NK-92 treated with Interleukin-12 subunit alpha and Interleukin-12 subunit beta, amount 100 ng/mL, for 24 hours (cell line): ENCODE results near the gene PAK6.
A peak's percentile ranks its signal among the peaks of the same experiment; 100 is the strongest.

ENCODE experiments used
- DNase-seq: peaks from one replicate; lab custom pipeline; 2025; lab: John Stamatoyannopoulos, UW

The PAK6 gene

DNA sequence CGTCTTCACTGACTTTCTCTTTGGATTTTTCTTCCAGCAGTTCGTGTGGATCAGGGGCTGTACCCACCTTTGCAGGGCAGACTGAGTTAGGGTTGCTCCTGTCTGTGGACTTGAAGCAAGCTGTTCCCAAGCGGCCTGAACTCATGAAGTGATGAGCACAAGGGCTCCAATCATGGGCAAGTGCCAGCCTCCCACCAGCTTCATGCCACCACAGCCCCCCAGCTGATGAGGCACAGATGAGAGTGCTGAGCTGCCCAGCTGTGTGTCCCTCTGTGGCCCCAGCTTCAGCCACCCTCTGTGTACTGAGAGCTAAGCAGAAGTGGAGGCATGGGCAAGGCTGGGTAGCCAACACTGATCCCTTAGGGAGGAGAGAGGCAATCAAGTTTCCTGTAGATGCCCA is 72.1 kb downstream of the PAK6 start:
- DNase-seq = no peak

DNA sequence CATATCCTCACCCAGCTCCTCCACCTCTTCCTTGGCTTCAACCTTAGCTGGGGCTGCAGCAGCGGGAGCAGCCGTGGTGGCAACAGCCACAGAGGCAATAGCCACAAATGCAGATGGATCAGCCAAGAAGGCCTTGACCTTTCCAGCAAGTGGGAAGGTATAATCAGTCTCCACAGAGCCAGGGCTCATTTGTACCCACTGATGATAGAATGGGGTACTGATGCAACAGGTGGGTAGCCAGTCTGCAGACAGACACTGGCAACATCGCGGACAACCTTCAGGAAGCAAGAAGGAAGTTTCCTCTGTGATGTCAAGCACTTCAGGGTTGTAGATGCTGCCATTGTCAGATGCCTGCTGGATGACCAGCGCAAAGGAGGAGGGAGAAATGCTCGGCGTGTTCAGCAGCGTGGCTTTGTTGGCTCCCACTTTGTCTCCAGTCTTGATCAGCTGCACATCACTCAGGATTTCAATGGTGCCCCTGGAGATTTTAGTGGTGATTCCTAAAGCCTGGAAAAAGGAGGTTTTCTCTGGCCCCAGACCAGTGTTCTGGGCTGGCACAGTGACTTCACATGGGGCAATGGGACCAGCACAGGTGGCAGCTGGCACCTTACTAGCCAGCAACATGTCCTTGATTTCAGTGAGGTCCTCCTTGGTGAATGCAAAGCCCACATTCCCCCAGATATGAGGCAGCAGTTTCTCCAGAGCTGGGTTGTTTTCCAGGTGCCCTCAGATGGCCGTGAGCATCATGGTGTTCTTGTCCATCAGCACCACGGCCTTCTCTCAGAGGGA is 73.7 kb downstream of the PAK6 start:
- DNase-seq = no peak

DNA sequence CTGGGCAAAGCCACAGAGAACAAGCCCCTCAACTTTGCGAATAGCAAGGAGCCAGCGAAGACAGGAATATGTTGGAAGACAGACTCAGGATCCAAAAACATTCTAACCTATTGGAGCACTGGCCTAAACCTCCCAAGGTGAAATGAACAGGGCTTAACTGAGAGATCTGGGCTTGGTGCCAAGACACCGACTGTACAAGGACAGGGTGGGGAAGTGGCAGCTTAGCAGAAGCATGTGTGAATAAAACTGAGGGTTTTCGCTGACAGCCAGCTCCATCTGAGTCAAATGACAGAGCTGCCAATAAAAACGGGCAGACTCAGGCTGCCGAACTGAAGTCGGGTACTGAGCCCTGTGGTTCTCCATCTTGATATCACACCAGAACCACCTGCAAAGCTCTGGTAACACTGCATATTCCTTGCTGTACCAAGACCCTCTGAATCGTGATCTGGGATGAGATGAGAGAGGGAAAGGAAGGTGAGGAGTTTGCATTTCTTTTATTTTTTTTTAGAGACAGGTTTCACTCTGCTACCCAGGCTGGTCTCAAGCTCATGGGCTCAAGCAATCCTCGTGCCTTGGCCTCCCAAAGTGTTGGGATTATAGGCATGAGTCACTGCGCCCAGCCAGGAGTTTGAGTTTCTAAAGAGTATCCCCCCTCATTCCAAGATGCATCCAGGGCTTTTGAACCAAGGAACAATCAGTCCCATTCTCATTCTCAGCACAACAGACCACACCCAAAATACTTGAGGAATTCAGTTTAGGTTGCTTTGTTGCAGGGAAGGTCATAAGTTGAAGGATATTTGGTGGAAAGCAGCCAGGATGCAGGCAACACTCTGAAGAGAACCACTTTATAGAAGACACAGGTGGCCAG is 74.9 kb downstream of the PAK6 start:
- no peak for DNase-seq

DNA sequence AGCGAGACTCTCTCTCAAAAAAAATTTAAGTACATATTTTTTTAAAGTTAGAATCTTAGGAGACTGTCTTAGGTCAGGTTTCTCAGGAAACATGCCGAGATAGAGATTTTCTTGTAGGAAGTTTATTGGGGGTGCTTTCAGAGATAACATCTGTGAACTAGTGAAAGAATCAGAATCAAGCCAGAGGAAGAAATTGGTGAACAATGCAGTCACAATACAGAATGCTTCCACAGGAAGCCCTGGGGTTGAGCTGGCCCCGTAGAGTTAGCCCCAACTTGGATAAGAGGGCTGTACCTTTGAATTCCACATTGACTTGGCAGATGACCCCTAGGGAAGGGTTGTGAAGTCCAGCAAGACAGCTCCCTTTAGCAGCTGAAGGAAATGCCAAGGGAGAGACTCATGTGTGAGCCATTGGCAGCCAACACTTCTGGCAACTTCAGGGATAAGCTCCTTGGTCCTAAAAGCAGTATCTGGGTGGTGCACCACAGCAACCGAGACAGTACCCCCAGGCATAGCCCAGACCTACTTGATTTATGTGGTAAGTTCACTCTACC is 75.9 kb downstream of the PAK6 start:
- no peak for DNase-seq

DNA sequence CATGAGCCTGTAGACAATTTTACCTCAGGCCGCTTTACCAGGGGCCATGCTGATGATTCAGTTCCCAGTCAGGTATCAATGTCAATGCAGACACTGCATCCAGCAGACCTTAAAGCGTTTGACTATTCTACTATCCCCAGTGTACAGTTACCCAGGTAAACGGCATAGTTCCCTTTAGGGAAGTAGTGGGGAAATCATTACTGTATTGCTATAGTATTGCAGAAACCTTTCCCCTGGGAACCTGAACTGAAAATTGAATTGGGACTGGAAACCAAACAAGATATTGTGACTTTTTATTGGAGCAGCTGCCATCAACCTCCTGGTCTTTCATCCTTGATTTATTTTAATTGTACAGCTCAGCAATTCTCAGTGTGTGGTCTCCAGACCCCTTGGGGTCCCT is 78.1 kb downstream of the PAK6 start:
- DNase-seq = no peak

DNA sequence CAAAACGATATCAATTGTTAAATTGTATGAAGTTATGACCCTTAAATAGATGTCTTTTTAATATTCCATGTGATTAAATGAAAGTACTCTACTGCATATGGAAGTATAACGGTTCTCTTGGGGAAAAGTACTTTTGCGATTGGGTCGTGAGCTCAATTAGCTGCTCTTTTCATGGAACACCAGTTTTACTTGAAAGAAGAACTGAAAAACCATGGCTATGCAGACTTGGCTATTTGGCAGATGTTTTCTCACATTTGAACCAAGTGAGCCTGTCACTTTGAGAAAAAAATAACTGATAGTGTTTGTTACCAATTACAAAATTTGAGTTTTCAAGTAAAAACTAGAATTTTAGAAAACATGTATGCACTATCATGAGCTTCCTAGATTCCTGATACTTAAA is 78.7 kb downstream of the PAK6 start:
- no peak for DNase-seq

DNA sequence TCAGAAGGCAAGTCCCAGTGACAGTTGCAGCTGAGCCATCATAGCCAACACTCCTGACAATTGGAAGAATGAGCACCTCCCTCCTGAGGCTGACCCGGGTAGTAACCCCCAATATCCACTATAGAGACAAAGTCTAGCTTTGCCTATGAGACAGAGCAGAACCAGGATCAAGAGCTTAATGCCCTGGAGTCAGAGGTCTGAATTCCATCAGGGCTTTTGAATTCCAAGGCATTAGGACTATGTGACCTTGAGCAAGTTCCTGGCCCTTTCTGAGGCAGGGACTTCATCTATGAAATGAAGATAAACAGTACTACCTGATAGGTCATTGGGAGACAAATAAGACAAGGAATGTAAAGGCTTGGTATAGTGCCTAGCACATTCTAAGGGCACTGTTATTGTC is 81.5 kb downstream of the PAK6 start:
- DNase-seq = no peak

DNA sequence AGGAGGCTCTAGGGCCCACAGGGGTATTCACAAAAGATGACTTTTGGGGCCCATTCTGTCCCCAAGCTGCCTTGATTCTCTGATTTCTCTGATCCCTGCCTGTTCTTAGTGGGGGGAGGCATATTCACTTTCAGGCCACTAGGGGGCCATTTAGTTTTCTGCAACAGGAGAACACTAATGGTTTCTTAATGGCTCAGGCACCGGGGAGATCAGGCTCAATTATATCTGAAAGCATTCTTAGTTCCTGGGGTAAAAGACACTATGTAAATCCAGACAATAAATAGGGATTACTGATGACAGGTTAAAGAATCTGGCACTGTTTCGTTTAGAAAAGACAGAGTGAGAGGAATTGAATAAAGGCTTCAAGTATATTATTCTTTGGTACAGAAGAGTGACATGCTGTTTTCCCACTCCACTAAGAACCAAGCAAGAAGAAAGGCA is 82.1 kb downstream of the PAK6 start:
- DNase-seq = peak; percentile 37

DNA sequence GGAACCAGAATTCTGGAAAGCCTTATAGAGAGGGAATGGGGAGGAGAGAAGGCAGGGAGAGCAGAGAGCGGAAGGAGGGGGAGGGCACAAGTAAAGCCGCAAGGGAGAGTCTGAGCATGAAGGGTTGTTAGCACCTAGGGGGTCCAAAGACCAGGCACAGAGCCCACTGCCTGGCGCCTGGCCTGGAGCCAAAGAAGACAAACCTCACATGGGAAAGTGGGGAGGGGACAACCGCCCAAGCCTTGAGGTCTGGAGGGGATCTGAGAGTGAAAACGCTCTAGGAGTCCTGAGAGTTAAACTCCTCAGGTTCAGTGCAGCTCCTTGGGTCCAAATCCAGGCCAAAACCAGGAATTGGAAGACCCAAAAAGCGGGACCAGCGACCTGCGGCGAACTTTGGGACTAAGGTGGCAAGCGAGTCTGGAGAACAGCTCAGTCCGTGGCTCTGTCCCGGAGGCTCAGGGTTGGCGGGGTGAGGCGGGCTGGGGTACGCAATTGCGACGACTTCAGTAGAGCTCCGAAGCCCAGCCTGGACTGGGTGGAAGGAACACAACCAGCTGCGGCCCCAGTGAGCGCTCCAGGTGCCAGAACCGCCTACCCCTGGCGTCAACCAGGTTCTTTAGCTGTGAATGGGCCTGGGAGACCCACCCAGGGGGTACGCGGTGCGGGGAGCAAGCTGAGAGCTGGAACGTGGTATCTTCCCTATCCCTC is 83.8 kb downstream of the PAK6 start:
- DNase-seq = no peak

DNA sequence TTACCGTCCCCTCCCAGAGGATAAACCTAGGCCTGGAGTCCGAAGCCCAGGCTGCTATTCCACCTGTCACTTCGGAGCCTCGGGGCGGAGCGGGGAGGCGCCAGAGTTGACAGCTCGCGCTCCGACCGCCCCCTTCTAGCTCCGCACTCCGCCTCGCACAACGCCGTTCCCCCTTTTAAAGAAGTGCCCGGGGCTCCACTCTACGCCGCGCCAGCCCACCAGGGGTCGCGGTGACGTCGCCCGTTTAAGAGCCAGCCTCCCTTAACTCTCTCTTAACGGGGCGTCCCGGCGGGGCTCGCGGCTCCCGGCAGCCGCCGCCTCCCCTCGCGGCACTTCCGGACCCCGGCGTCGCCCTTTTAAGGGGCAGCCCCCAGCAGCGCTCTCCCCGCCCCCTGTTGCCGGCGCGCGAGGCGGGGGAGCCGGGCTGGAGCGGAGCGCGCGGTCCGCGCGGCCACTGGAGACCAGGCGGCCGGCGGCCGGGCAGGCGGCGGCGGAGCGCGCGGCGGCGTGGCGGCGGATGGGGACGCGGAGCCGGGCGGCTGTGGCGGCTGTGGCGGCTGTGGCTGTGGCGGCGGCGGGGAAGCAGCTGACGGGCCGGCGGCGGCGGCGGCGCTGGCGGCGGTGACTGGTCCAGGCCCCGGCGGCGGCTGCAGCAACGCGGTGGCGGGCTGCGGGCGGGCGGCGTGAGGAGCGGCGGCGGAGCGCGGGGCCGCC is 84.5 kb downstream of the PAK6 start, which contains the start of gene INAFM2:
Gene INAFM2 (plus strand): TSS at position 454 of the 714 bp plus-strand sequence. CDS start 364 bp downstream, outside the sequence.
- DNase-seq = peak; percentile 91

DNA sequence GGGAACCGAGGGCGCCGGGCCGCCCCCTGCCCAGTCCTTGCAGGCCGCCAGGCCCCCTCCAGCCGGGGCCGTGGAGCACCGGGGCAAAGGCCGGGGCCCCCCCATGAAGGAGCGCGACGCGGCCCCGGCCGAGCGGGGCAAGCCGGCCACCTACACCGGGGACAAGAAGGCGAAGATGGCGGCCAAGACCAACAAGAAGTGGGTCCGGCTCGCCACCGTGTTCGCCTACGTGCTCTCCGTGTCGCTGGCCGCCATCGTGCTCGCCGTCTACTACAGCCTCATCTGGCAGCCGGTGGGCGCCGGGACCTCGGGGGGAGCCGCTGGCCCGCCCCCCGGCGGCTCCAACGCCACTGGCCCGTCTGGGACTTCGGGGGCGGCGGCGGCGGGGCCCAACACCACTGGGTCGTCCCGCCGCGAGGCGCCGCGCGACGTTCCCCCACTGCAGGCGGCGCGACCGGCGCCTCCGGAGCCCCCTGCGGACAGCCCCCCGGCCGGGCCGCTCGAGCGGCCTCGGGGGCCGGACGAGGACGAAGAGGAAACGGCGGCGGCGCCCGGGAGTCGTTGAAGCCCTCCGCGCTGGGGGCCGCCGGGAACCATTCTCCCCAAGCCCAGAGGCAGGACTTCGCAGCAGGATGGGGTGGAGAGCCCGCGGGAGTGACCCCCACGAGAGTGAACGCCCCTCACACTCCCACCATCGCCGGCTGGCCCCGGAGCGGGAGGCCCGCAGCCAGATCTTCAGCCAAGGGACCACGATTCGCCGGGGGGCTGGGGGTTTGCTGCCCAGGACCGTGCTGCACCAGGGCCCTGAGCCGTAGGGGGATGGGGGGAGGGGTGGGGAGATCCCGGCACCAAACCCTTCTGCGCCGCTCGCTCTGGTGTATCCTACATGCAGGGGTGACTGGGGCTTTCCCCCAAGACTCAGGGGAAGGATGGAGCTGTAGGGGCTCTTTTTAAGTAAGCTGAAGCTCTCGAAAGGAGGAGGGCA is 85.4 kb downstream of the PAK6 start:
- no peak for DNase-seq

DNA sequence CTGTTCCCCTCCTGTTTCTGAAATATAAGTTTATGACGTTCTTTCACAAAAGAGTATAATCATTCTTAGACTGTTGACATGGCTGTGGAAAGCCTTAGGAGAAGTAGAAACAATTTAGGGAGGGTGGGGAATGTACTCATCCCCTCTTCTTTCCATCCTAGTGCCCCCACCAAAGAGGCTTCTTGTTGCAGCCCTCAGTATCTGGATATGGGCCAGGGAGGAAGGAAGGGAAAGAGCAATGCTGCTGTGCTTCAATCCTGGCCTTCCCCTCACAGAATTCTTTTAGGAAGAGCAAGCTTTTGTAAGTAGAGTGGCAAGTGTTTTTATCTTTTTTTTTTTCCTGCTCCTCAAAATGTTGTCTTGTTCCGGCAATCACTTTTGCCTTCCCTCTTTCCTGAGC is 86.3 kb downstream of the PAK6 start:
- DNase-seq = no peak

DNA sequence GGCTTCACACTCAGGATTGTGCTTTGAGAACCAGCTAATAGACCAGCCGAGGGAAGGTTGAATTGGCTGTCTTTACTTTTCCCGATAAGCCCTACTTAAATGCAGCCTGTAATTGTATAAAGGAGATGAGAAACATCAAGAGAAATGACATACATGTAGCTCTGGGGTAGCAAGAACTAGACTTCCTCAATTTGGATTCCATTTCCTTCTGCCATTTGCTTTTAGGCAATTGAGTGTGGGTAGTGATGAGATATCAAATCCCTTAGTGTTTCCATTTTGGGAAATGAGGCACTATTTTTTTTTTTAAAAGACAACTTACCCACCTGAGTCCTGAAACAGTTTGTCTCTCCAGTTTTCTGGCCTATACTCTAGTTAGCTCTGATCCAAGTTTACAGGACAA is 86.8 kb downstream of the PAK6 start:
- no peak for DNase-seq
